ENCODE results near the gene MYH3.
A peak's percentile ranks its signal among the peaks of the same experiment; 100 is the strongest.

MYH3 gene

DNA sequence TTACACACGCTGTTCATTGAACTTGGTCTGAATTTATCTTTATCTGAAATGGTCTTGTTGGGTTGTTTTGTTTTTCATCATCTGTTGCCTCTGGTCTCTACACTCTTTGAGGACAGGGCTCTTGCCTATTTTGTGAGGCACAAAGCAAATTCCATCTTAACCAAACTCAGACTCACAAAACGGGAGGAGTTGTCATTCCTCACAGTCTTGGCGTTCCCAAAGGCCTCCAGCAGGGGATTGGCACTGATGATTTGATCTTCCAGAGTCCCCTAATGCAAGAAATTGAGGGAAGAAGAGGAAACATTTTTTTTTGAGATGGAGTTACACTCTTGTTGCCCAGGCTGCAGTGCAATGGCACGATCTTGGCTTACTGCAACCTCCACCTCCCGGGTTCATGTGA, 8.7 kb downstream of the MYH3 start:
- no peak for DNase-seq

DNA sequence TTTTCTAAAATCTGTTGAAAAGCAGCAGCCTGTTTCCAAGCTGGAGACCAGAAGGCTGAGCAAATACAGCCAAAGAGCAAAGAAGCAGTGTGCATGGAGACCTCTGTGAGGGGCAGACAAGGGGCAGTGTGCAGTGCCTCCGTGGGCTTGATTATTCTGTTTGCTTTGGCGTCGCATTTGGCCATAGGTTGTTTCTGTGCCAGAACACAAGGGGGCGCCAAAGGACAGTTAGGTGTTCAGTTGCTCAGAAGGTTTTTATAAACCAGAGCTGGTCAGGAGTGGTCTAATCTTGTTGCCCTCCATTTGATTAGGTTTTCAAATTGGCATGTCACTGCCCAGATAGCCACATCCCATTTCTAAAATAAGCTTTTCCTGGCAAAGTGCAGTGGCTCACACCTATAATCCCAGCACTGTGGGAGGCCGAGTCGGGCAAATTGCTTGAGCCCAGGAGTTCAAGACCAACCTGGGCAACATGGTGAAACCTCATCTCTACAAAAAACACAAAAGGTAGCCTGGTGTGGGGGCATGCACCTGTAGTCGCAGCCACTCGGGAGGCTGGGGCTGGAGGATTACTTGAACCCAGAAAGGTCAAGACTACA, 10.6 kb downstream of the MYH3 start:
- peak; percentile 2 for DNase-seq

DNA sequence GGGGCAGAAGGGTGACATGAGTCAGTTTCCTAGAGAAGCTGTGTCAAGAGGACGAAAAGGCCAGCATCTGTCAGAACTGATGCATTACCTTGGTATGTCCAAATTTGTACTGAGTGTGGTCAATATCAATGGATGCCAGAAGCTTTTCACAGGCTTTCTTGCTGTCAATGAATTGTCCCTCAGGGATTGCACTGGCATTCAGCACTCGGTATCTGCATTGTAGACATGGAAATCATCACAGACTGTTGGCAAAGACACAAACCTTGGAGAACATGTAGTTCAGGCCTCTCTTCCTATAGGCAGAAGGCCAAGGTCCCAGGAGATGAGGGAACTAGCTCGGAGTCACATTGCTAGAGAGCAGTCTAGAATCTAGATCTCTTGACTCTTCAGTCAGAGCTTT, 16.6 kb downstream of the MYH3 start:
- no peak for DNase-seq

DNA sequence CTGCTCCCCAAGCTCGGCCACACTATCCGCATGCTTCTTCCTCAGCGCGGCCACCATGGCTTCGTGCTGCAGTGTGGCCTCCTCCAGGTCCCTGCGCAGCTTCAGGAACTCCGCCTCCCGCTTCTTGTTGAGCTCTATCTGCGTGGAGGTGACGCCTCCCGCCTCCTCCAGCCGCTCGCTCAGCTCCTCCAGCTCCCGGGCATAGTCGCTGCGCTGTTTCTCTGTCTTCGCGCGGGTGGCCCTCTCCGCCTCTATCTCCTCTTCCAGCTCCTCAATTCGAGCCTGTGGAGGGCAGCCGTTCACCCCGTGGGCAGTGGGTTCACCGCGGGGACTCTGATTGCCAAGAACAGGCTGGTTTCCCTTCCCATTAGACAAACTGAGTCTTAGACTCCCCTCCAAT, 19.0 kb downstream of the MYH3 start:
- no peak for DNase-seq

DNA sequence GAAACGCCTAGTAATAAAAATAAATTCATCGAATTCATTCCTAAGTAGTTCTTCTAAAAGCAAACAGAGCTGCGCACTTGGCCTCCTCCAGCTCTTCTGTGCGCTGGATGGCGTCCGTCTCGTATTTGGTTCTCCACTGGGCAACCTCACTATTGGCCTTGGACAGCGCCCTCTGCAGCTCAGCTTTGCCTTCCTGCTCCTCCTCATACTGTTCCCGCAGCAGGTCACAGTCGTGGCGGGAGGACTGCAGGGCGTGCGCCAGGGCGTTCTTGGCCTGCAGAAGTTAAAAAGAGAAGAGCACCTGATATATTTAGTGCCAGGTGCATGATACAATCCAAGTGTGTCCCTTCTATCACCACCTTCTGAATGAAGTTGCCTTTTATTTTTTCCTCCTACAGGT, 21.8 kb downstream of the MYH3 start:
- DNase-seq: no peak

DNA sequence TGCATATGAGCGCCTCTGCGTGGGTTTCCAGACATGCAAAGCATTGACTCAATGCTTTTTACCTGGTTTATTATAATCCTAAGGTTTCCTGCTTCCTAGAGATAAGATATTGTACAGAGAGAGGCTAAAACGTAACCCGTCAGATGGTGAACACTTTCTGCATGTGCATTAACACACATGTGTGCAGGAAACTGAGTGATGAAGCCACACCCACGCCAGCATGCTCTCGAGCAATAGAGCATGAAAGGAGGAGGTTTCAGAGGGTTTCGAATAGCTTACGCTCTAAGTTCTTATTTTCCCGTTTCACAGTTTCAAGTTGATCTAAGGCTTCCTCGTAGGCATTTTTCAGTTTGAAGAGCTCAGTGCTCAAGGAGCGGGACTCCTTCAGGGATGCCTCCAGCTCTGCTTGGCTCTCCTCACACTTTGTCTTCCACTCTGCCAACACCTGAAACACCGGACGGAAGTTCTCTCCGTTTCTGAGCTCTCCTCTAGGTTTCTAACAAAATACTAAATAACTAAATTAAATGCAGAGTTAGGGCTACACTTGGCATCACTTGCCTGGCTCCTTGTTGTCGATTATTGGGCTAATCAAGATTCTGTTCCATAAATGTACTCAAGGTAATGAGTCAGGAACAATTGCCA, 23.2 kb downstream of the MYH3 start:
- no peak for DNase-seq

DNA sequence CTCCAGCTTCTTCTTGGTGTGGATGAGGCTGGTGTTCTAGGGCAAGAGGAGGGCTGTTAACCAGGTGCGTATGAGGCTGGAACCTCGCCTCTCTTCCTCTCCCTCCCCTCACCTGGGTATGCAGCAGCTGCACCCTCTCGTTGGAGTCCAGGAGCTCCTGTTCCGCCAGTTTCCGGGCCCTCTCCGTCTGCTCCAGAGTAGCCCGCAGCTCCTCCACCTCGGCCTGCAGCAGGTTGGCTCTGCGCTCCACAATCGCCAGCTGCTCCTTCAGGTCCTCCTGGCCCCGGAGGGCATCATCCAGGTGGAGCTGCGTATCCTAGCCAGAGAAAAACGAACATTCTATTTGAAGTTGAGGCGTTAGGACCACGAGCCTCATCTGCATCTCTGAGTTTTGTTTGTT, 25.4 kb downstream of the MYH3 start:
- DNase-seq: no peak

DNA sequence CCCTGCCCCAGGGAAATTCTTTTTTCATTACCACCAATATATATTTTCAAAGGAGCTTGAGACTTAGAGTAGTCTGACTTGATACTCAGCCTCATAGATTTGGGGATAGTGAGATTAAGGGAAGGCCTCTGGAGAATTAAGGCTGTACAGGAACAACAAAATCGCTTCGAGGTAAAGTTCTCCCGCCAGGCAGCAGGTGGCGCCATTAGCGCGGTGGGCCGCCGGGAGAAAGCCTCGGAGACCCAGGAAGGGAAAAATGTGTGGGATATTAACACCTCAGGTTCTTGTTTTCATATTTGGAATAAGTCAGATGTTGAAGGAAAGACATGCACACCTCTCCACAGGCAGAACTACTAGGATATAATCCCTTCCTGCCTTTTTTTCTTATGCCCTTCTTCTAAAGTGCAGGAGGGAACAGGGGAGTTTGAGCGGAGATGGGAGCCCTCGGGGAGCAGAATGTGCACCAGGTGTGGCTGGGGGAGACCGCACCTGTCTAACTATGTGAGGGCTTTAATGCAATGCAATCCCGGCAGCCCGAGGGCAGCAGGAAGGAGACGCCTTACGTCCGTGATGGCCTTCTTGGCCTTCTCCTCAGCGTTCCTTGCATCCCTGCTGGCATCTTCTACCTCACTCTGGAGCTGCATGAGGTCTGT, 25.9 kb downstream of the MYH3 start:
- no peak for DNase-seq

DNA sequence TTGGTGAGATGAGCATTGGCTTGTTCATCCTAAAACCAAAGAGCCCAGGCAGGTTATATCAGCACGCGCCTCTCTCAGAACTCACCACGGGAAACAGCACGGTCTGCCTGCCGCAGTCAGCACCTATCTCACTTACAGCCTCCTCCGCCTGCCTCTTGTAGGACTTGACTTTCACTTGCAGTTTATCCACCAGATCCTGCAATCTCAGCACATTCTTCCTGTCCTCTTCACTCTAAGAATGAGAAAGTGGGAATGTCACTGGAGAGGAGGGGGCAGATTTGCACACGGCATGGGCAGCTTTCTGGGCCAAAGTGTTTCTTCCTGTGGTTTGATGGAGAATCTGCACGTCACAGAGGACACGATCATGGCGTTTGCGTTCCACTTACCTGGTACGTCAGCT, 27.4 kb downstream of the MYH3 start:
- DNase-seq: no peak

DNA sequence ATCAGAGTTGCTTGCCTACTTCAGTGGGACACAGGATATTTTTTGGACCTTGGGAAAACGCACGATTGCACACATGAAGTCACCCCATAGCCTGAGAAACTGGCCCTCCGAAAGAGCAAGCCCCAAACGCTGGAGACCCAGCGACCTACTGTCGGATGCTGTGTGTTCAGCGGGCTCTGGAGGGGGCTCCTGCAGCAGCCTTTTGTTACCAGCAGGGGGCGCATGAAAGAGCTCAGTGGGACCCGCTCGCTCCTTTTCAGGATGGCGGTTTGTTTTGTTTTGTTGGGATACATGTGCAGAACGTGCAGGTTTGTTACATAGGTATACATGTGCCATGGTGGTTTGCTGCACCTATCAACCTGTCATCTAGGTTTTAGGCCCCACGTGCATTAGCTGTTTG, 28.4 kb downstream of the MYH3 start:
- DNase-seq: no peak

DNA sequence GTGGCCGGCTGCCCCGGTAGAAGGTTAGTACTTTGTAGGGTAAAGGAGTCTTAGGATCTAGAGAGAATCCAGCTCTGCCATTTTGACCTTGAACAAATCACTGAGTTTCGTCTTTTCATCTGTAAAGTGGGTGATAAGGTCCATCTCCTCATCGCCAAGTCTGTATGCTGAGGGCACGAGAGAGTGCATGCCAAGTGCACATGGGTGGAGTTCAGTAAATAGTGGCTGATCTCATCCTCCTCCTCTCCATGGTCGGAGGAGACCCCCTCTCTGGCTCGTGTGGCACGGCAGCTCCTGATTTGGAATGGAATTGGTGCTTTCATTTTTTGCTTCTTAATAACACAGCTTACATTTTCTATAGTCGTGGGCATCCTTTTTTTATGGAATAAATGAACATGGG, 30.7 kb downstream of the MYH3 start:
- no peak for DNase-seq

DNA sequence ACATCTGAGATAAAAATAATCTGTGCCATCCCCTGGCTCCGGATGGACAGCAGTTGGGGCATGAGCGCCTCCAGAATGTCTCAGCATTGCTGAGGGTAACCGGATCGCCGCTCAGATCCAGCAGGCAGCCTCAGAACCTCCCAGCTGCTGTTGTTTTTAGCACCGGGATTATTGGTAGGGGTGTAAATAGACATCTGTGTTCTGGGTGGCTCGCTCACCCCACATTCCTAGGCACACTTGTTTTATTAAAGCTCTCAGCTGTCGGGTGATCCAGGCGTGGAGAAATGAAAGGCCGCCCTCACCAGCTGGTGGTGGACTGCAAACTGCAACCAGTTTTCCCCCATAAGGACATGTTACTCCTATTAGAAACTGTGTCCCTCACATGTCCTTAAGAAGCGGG, 32.1 kb downstream of the MYH3 start:
- no peak for DNase-seq

DNA sequence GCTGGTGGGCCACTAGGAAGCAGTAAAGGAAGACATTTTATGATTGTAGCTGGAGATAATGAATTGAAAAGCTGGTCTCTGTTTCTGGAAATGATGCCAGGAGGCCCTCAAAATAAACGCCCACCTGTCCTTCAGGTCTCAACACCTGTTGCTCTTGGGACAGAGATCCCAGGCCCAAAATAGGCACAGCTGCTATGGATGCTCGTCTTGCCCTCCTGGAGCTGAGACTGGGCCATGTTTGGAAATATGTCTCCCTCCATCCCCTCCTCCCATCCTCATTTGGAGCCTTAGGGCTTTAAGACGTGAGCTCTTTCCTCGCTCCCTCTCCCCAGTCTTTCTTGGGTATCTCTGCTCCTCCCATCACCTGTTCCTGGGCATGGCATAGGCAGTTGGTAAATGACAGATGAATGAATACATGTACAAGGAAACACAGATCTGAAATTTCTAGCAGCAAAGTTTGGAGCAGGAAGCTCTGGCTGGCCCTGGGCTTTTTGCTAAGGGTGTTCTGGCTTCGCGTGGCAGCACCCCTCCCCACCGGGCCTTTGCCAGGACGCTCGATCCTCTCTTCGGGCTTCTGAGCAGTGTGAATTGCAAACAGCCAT, 33.3 kb downstream of the MYH3 start:
- no peak for DNase-seq

DNA sequence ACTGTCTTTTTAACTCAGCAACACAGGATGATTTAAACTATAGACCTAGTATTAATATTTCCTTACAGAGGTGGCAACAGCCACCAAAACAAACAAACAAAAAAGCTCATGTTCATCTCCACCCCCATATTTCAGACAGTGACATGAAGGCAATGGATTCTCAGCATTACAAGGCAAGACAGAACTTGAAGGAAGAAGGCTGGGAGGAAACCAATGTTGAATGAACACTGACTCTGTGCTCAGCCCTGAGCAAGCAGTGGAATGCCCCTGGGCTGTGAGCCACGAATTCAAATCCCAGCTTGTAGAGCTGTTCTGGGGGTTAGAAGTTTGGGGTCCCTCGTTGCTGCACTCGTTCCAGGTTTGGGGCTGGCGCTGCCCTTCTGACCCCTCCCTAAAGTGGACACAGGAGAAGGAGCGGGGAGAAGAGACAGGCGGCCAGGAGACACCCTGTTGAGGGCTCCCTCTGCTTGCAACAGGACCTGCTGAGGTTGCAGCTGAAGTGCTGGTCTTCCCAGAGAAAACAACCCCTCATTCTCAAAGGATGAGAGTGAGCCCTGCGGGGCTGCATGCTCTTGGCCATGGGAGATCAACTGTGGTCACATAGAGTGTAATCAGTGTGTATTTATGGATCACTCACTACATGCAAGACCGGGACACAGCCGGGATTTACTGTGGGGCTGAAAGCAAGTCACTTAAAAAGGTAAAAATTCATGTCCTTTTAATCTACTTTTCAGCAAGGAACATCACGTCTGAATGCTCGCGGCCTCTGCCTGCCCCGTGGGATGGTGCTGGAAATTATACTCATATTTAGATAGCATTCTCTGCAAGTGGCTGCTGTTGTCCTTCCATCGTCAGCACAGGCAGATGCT, 34.3 kb downstream of the MYH3 start:
- DNase-seq: no peak

DNA sequence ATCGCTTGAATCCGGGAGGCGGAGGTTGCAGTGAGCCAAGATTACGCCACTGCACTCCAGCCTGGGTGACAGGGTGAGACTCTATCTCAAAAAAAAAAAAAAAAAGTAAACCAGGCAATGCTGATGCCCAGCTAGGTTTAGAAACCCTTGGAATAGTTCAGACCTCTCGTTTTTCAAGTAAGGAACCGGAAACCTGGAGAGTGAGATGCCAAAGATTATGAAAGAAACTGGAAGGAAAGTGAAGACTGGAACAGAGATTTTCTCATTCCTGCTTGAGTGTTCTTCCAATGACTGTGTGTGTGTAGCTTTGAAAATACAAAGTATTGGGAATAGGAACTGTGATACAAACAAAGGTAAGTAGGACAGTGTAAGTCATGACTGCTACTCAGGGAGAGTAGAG, 35.7 kb downstream of the MYH3 start:
- no peak for DNase-seq

DNA sequence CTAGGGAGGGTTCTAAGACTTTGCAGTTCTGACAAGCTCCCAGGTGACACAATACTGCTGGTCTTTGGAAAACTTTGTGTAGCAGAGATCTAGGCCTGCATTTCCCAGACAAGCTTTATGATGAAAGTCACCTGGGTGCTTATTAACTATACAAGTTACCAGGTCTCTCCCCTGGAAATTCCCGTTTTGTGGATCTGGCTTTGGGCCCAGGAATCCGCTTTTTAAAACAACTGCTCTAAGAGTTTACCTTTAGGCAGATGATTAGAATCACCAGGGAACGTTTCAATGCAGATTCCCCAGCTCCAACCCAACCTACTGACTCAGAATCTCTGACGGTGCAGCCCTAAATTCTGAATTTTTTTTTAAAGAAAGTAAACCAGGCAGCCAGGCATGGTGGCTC, 36.3 kb downstream of the MYH3 start:
- DNase-seq: no peak

DNA sequence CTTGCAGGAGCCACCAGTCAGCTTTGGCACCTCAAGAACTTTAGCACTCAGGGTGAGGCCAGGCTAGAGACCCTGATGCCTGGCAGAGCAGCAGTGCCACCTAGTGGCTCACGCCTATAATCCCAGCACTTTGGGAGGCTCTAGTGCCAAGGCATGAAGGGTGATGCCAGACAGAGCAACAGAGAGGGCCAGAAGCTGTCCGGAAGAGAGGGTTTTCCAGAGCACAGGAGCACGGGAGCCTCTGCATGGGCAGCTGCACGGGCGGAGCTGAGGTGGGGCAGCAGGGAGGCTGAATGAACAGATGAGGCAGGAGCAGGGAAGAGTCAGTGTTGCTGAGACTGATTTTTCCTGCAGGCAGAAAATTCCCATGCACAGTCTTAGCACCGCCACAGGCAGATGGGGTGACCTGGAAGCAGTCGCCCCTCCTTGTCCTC, 38.9 kb downstream of the MYH3 start:
- no peak for DNase-seq

DNA sequence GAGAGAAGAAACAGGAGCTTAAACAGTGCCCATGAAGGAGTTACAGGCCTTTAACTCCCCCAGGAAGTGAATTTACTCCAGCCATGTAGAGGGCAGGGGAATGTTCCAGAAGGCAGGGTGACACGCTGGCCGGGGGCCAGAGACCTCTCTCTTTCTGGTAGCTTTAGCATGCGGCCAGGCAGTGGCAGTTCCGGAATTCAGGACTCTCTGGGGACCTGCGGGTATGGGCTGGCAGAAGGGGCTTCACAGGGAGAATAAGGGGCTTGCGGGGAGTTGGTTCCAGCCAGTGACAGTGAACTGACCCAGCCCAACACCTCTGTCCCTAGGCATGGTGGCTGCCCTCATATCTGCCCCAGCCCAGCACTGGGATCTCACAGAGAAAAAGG, 40.0 kb downstream of the MYH3 start:
- no peak for DNase-seq

DNA sequence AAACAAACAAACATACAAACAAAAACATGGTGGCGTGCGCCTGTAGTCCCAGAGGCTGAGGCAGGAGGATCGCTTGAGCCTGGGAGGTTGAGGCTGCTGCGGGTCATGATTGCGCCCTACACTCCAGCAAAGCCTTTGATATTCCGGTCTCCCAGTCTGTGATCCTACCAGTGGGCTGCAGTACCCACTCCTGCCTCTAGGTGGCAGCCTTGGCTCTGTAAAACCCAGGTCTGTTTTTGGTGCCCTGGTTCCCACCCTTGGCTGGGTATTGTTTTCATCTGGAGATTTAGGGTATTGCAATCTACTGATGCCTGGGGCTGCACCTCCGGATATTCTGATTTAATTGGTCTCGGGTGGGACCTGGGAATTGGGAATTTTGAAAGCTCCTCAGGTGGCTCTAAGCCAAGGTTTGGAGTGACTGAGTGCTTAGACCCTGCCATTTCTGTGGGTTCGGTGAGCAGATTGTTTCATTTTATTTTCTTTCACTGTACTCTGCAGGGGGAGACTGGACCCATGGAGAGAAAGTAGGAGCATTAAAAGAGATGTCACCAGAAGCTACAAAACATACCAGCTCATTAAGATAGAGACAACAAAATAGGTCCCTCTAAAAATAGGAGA, 40.5 kb downstream of the MYH3 start:
- no peak for DNase-seq

DNA sequence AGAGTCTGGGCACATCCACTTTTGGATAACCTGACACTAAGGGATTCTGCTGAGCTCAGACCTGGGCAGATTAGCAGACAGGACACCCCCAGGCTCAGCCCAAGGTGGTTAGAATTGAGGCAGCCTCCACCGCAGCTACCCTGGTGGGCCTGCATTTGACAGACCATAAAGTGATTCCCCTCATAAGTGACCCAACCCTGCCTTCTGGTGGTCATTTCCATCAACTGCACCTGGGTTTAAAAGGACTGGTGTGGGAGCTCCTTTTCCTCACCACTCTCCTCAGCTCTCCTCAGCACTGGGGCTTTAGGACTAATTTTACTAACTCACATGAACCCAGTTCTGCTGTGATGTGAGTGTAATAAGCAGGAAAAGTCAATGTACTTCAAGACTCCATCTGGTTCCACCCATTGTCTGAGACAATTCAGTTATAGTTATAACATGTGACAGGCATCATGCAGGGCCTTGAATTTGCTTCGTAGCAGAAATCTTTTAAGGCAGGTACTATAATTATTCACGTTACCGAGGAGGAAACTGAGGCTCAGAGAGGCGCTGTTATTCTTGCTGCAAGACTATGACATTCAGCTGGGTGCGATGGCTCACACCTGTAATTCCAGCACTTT, 42.5 kb downstream of the MYH3 start:
- DNase-seq: no peak

DNA sequence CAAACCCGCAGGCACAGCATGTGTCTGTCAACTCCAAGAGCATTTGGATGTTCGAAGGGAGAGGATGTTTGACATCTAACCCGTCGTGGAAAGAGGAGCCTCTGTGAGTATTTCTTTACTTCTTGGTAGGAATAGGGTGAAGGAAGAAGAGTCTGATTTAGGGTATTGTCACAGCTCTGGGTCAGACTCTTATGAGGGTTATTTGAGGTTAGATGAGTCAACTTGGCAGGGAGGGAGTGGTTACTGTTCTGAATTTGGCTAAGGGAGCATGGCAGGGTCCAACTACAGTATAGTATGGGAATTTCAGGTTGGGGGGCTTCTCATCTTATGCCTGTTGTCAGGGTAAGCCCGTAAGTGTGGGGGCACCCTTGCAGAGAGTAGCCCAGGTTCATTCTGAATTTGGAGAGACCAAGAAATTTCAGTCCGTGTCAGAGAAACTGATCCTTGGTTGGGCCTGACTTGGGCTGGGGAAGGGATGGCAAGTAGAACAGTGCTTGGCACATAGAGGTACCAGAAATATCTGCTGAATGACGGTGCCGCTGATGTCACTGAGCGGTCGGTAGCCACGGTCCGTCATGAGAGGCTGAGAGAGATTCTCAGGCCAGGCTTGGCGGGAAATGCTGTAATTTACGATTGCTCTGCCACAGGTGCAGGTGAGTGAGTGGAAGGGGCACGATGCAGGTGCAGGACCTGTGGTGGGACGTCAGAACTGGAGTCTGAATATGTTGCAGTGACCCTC, 43.2 kb downstream of the MYH3 start:
- DNase-seq: no peak
